GM23338 (cell line): ENCODE results near the gene NLGN1. TPM values are rescaled to one million over a fixed set of nuclear protein-coding genes. Genes with fewer than 3 reads are reported as not detected.

Source experiments
- ATAC-seq: fragments of 200-7000 bp; cut with Tn5 transposase; 3 replicates; pipeline ENCODE4 v1.9.1; 2020
- DNase-seq: peaks from one replicate; pipeline ENCODE4 v3.0.0-alpha.2; 2015; ENCODE audit warnings: low spot score
- H2AFZ ChIP-seq: fragments of 200-600 bp; sonication (generic); 2 replicates; pipeline ENCODE4 v1.8.0; 2016; ENCODE audit warnings: antibody characterized with exemption, mild to moderate bottlenecking, moderate library complexity
- H3F3A ChIP-seq: fragments of 200-600 bp; sonication (generic); replicated peaks from 2 replicates; pipeline ENCODE4 v1.8.0; 2017; ENCODE audit warnings: antibody characterized with exemption, mixed run types, low read depth
- H3K27ac ChIP-seq: fragments of 200-600 bp; sonication (generic); 2 replicates; pipeline ENCODE4 v1.6.1; 2016; ENCODE audit warnings: low read depth
- H3K27me3 ChIP-seq: fragments of 200-600 bp; sonication (generic); 2 replicates; pipeline ENCODE4 v1.8.0; 2016; ENCODE audit warnings: mild to moderate bottlenecking, mixed run types, moderate library complexity; ENCODE audit not compliant: insufficient read depth
- H3K36me3 ChIP-seq: fragments of 200-600 bp; sonication (generic); 2 replicates; pipeline ENCODE4 v1.8.0; 2016; ENCODE audit warnings: mild to moderate bottlenecking; ENCODE audit not compliant: insufficient read depth
- H3K4me1 ChIP-seq: fragments of 200-600 bp; sonication (generic); 2 replicates; pipeline ENCODE4 v1.8.0; 2016; ENCODE audit warnings: mild to moderate bottlenecking, moderate library complexity; ENCODE audit not compliant: insufficient read depth
- H3K4me2 ChIP-seq: fragments of 200-600 bp; sonication (generic); 2 replicates; pipeline ENCODE4 v1.7.1; 2017; ENCODE audit warnings: mixed run types
- H3K4me3 ChIP-seq: fragments of 200-600 bp; sonication (generic); 2 replicates; pipeline ENCODE4 v1.6.1; 2016; ENCODE audit warnings: mixed run types
- H3K79me2 ChIP-seq: fragments of 200-600 bp; sonication (generic); replicated peaks from 2 replicates; pipeline ENCODE4 v1.8.0; 2017; ENCODE audit warnings: mild to moderate bottlenecking; ENCODE audit not compliant: insufficient read depth
- H3K9me2 ChIP-seq: fragments of 200-600 bp; sonication (generic); 2 replicates; pipeline ENCODE4 v1.8.0; 2017; ENCODE audit not compliant: insufficient read depth
- H4K20me1 ChIP-seq: fragments of 200-600 bp; sonication (generic); replicated peaks from 2 replicates; pipeline ENCODE4 v1.8.0; 2017; ENCODE audit warnings: mild to moderate bottlenecking; ENCODE audit not compliant: insufficient read depth
- H3K27ac Mint-ChIP-seq: 2 replicates; pipeline ENCODE4 v1.8.0; 2020; ENCODE audit warnings: inconsistent platforms, mild to moderate bottlenecking, moderate library complexity, mixed read lengths
- H3K27me3 Mint-ChIP-seq: 3 replicates; pipeline ENCODE4 v1.8.0; 2022; ENCODE audit warnings: low read depth, mild to moderate bottlenecking, moderate library complexity, mixed read lengths, inconsistent platforms; ENCODE audit not compliant: insufficient read depth, poor library complexity
- H3K36me3 Mint-ChIP-seq: 3 replicates; pipeline ENCODE4 v1.8.0; 2021; ENCODE audit warnings: low read depth, mild to moderate bottlenecking, inconsistent platforms, moderate library complexity, mixed read lengths
- H3K4me1 Mint-ChIP-seq: 3 replicates; pipeline ENCODE4 v1.8.0; 2020; ENCODE audit warnings: mild to moderate bottlenecking, inconsistent platforms, mixed read lengths
- H3K4me3 Mint-ChIP-seq: 3 replicates; pipeline ENCODE4 v1.8.0; 2021; ENCODE audit warnings: moderate library complexity, mild to moderate bottlenecking, inconsistent platforms, mixed read lengths
- H3K9me3 Mint-ChIP-seq: 3 replicates; pipeline ENCODE4 v1.8.0; 2020; ENCODE audit warnings: moderate library complexity, mild to moderate bottlenecking, inconsistent platforms, mixed read lengths
- CREB1 ChIP-seq: fragments of 250-450 bp; sonication (Bioruptor Pico); IDR thresholded peaks from 2 replicates; pipeline ENCODE4 v1.5.0; 2020; ENCODE audit warnings: low read depth, mild to moderate bottlenecking, moderate library complexity
- EZH2 ChIP-seq: fragments of 200-600 bp; sonication (generic); IDR thresholded peaks from one replicate; pipeline ENCODE4 v1.8.0; 2017; ENCODE audit warnings: antibody characterized with exemption, mild to moderate bottlenecking, low read depth; ENCODE audit not compliant: unreplicated experiment
- EZH2phosphoT487 ChIP-seq: fragments of 200-600 bp; sonication (generic); IDR thresholded peaks from one replicate; pipeline ENCODE4 v1.8.1; 2018; ENCODE audit warnings: antibody characterized with exemption; ENCODE audit not compliant: unreplicated experiment
- JUNB ChIP-seq: IDR thresholded peaks from one replicate; pipeline ENCODE4 v1.6.1; 2016; ENCODE audit warnings: antibody characterized with exemption; ENCODE audit not compliant: unreplicated experiment
- POLR2AphosphoS5 ChIP-seq: IDR thresholded peaks from 2 replicates; pipeline ENCODE4 v1.6.1; 2016; ENCODE audit warnings: antibody characterized with exemption, low read depth
- ZNF114 ChIP-seq: fragments of 250-450 bp; sonication (Bioruptor Pico); IDR thresholded peaks from 2 replicates; pipeline ENCODE4 v1.5.0; 2020; ENCODE audit warnings: mild to moderate bottlenecking, moderate library complexity
- ZNF331 ChIP-seq: fragments of 250-450 bp; sonication (Bioruptor Pico); IDR thresholded peaks from 2 replicates; pipeline ENCODE4 v1.5.0; 2020; ENCODE audit warnings: low read depth, mild to moderate bottlenecking, moderate library complexity
- ZNF462 ChIP-seq: fragments of 250-450 bp; sonication (Bioruptor Pico); IDR thresholded peaks from 2 replicates; pipeline ENCODE4 v1.5.0; 2020; ENCODE audit warnings: mild to moderate bottlenecking, moderate library complexity
- polyA plus RNA-seq: library from polyadenylated mRNA; unstranded; fragments of >200 nt; fragmentation: Nextera tagmentation; extraction: Ambion mirVana; gene quantifications from 2 replicates; pipeline ENCODE4 v1.2.1, GENCODE V29; 2016
- total RNA-seq: library from RNA; depleted of rRNA; stranded (reverse); fragments of >200 nt; shearing (Covaris generic); gene quantifications from 2 replicates; pipeline ENCODE4 v1.2.3, GENCODE V29; 2014
- TF ChIP-seq, protein P1 (sequence below): IDR thresholded peaks from 2 replicates; pipeline ENCODE4 v1.6.1; 2016; ENCODE audit warnings: antibody characterized with exemption
- TF ChIP-seq, protein P2 (sequence below), 2 experiments: fragments of 200-600 bp in 1 of 2; sonication (generic) in 1 of 2; conservative IDR thresholded peaks; 2 replicates each; pipeline versions ENCODE4 v1.5.1 to v1.6.1; 2016 to 2017; ENCODE audit warnings: antibody characterized with exemption in 2 of 2, low read depth in 2 of 2, mild to moderate bottlenecking in 2 of 2, moderate library complexity in 1 of 2

Gene NLGN1
- total and polyA plus RNA-seq, 2 experiments from 2014 or later: 6.5 to 18.6 TPM

- Mint-ChIP-seq H3K27me3 (no peaks in the 10 kb centered on the region), H3K9me3 (no peaks in the 10 kb centered on the region), H3K4me1 (peaks cover 31% of the 10 kb centered on the region), H3K27ac (peak overlapping the region; percentile 57), H3K36me3 (no peaks in the 10 kb centered on the region), H3K4me3 (no peak overlapping the region)
- Histone ChIP-seq H3K27me3 (no peaks in the 10 kb centered on the region), H3K4me1 (peaks cover 28% of the 10 kb centered on the region), H3K4me3 (no peak overlapping the region), H2AFZ (no peak overlapping the region), H3K4me2 (no peak overlapping the region), H3K27ac (no peak overlapping the region), H3K36me3 (no peaks in the 10 kb centered on the region), H3F3A (no peaks in the 10 kb centered on the region), H3K79me2 (no peaks in the 10 kb centered on the region), H3K9me2 (no peaks in the 10 kb centered on the region), H4K20me1 (no peaks in the 10 kb centered on the region)
- no peak for ATAC-seq
- DNase-seq: no peak
- TF ChIP-seq JUNB (no peak), EZH2phosphoT487 (no peak), ZNF331 (CRISPR knock-in tag) (no peak)
These were observed 535.6 kb downstream of the NLGN1 start for GRCh38 chr3:173933113-173933512.

DNA sequence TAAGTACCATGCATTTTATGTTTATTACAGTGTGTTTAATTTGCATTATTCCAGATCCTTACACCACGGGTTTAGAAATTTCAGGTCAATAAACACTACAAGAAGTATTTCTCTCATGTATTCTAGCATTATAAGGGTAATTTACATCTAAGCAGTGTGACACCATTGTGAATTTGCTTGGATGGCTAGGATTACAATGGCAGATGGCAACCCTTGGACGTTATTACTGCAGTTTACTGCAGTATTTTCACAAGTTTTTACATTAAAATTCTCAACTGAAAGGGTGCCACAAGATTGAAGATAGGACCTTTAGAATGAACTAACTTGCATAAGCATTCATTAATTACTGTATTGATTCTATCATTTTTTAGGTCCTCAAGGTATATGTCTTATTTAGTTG is 538.8 kb downstream of the NLGN1 start:
- Histone ChIP-seq H3K36me3 (no peaks in the 10 kb centered on the region), H3K79me2 (no peaks in the 10 kb centered on the region), H3K4me3 (no peak overlapping the region), H4K20me1 (no peaks in the 10 kb centered on the region), H3K27me3 (no peaks in the 10 kb centered on the region), H3K4me1 (peaks cover 19% of the 10 kb centered on the region), H3F3A (no peaks in the 10 kb centered on the region), H3K9me2 (no peaks in the 10 kb centered on the region), H3K27ac (no peak overlapping the region), H3K4me2 (no peak overlapping the region), H2AFZ (no peak overlapping the region)
- Mint-ChIP-seq H3K4me3 (no peak overlapping the region), H3K9me3 (no peaks in the 10 kb centered on the region), H3K27ac (no peak overlapping the region), H3K36me3 (no peaks in the 10 kb centered on the region), H3K27me3 (no peaks in the 10 kb centered on the region), H3K4me1 (peaks cover 27% of the 10 kb centered on the region)
- ATAC-seq (no peak), DNase-seq (no peak)
- no peak for TF ChIP-seq CREB1 (CRISPR knock-in tag)
- TF ChIP-seq, protein P1, sequence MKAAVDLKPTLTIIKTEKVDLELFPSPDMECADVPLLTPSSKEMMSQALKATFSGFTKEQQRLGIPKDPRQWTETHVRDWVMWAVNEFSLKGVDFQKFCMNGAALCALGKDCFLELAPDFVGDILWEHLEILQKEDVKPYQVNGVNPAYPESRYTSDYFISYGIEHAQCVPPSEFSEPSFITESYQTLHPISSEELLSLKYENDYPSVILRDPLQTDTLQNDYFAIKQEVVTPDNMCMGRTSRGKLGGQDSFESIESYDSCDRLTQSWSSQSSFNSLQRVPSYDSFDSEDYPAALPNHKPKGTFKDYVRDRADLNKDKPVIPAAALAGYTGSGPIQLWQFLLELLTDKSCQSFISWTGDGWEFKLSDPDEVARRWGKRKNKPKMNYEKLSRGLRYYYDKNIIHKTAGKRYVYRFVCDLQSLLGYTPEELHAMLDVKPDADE: no peak
- TF ChIP-seq, protein P2, sequence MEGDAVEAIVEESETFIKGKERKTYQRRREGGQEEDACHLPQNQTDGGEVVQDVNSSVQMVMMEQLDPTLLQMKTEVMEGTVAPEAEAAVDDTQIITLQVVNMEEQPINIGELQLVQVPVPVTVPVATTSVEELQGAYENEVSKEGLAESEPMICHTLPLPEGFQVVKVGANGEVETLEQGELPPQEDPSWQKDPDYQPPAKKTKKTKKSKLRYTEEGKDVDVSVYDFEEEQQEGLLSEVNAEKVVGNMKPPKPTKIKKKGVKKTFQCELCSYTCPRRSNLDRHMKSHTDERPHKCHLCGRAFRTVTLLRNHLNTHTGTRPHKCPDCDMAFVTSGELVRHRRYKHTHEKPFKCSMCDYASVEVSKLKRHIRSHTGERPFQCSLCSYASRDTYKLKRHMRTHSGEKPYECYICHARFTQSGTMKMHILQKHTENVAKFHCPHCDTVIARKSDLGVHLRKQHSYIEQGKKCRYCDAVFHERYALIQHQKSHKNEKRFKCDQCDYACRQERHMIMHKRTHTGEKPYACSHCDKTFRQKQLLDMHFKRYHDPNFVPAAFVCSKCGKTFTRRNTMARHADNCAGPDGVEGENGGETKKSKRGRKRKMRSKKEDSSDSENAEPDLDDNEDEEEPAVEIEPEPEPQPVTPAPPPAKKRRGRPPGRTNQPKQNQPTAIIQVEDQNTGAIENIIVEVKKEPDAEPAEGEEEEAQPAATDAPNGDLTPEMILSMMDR (conservative IDR thresholded peaks at IDR 0.05; ENCODE audit: low read depth in 2 of 2): no peak
- TF ChIP-seq ZNF462 (CRISPR knock-in tag): no peak
- TF ChIP-seq ZNF114 (CRISPR knock-in tag): no peak
- TF ChIP-seq ZNF331 (CRISPR knock-in tag): no peak
- TF ChIP-seq POLR2AphosphoS5: no peak
- no peak for TF ChIP-seq EZH2
